ENCODE results near the gene CNKSR3. TPM values are rescaled to one million over a fixed set of nuclear protein-coding genes. Genes with fewer than 3 reads are reported as not detected.
A peak's percentile ranks its signal among the peaks of the same experiment; 100 is the strongest.

Gene CNKSR3
- total RNA-seq, 1 experiment from 2014 or later = 0.48 TPM

DNA sequence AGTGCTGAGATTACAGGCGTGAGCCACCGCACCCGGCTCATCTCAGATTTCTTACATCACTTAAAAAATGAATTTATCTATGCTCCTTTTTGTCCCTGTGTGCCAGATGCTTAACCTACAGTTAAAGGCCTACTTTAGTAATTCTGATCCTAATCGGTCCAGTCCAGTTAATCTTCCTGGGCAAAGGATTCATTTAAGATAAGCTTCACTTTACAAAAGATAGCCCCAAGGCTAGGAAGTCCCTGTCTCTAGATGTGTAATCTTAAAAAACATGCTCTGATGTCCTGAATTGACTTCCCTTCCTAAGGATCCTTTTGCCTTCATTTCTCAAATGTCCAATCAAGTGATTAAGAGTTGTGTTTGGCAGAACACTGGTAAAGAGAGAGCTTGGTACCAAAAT is 85.5 kb downstream of the CNKSR3 start:
- no peak for DNase-seq (ENCODE audit: low spot score)

DNA sequence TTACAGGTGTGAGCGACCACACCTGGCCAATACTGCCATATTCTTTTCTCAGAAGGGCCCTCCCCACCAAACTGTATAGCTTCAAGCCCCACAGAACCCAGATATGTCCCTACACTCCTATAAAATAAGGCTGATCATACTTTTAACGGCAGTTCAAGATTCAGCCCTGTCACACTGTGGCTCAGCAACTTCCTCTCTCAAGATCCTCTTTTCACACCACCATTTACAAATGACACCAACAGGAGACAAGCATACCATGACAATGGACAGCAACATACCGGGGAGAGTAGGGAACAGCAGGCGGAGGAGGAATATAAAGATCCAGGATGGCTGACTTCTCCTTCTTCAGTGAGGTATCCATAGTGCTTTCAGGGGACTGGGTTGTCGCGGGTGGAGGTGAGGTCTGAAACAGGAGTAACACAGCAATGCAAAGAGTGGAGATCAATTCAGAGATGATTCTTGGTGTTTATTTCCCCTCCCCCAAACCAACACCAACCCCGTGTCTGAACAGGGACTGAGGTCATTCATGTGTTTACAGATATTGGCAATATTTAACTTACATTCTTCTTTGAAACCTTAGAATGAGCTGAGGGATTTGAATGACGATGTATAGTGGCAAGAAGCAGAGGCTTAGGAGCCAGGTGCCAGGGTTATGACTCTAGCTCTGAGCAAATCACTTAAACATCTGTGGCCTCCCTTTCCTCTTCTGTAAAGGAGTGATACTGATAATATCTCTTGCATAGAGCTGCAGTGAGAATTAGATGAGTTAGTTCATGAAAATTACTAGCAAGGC is 96.3 kb downstream of the CNKSR3 start:
- DNase-seq (ENCODE audit: low spot score) = no peak

DNA sequence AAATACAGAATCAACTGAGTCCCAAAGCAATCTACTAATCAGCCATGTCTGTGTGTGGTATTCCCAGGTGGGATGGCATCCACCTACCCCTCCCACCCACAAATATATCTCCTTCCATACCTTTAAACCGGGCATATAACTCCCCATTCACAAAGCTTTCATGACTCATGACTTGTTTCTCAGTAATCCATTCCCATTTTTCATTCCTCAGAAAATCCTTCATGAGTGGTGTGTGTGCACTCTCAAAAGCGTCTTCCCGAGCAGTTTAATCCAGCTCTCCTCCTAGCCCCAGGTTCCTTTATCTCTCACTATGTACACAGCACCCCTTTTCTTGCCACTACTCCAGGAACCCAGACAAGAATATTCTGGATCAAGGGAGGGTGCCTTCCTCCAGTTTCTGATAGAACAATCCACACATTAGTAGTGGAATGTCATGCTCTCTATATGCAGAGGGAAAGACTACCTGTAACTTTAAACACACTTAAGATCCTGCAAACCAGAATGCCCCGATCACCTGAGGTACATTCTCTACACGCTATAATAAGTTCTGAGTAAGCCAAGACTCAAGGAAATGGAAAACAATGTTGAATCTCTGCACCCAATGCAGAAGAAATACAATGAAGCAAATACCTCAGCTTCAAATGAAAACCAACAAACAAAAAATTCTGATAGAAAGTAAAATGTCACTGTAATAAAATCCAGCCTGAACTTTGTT is 98.2 kb downstream of the CNKSR3 start:
- DNase-seq (ENCODE audit: low spot score) = no peak

DNA sequence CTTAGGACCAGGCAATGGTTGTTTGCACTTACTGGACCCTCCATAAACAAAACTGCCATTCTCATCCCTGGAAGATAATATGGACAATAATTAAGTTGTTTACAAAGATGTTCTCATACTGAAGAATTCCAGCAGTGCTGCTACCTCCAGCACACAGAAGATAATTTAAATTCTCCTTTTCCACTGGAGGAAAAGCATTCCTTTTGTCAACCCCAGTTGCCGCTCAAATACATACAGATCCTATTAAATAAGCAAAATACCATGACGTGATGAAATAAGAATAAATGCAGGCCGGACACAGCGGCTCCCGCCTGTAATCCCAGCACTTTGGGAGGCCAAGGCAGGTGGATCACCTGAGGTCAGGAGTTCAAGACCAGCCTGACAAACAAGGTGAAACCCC is 99.4 kb downstream of the CNKSR3 start:
- DNase-seq (ENCODE audit: low spot score) = no peak

DNA sequence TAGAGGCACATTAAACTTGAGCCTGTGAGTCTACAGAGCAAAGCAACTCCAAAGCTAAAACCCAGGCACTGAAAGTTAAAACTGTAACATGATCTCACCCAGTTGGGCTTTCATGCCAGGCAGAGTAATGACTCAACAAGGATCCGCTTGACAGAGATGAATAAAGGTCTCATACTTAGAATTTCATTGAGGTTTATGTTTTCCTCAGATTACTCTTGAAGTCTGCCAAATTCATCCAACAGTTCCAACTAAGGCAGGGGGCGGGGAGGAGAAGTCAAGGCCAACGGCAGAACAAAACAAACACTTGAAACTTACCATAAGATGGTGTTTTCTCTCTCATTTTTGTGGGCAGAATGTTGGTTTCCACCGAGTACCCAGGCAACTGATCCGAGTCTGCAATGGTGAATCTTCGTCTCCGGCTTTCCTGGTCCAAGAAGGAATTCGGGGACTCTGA is 99.8 kb downstream of the CNKSR3 start:
- DNase-seq (ENCODE audit: low spot score) = no peak

DNA sequence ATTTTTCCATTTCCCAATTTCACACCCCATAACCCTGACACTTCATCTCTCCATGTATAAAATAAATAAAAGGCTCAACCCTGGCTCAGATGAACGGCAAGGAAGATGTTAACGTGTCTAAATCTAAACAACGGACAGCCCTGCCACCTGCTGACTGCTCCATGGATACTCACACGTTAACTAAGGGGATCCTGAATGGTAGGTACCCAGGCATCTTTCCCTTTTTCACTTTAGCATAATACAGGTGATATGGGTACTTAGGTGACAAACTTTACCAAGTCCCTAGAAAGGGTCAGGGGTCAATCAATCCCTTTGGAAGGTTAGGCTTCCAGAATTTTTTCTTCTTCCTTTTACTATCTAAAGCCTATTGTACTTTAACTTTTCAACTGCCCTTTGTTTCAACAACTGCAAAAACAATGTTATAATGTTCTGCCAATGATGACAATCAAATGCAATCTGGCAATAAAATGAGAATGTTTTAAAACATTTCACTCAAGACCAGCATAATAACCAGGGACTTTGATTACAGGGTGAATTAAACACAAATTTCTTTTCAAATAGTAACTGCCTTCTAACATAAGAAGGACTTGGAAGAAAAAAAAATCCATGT is 101.5 kb downstream of the CNKSR3 start:
- peak; percentile 64 for DNase-seq (ENCODE audit: low spot score)

DNA sequence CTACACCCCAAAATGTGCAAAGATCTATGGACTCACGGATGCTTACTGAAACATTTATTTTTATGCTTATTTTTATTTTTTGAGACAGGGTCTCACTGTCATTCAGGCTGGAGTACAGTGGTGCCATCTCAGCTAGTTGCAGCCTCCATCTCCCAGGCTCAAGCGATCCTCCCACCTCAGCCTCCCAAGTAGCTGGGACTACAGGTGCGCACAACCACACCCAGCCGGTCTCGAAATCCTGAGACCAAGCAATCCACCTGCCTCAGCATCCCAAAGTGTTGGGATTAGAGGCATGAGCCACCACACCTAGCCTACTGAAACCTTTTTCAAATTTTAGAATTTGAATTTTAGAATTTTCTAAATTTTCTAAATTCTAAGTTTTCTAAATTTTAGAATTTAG is 103.0 kb downstream of the CNKSR3 start:
- DNase-seq (ENCODE audit: low spot score) = no peak

DNA sequence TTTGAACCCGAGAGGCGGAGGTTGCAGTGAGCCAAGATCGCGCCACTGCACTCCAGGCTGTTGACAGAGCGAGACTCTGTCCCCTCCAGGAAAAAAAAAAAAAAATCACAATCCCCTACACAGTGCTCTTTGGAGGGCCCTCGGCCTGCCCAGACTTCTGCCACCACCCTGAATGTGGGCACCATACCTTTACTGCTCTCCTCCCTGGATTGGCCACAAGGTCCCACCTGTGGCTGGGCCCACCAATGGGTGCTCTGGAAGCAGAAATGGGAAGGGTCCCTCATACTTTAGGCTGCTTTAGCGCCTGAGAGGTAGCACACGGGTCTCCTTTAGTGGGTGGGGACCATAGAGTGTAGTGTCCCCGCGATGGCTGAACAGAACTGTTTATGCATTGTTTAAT is 103.6 kb downstream of the CNKSR3 start:
- DNase-seq (ENCODE audit: low spot score) = no peak

DNA sequence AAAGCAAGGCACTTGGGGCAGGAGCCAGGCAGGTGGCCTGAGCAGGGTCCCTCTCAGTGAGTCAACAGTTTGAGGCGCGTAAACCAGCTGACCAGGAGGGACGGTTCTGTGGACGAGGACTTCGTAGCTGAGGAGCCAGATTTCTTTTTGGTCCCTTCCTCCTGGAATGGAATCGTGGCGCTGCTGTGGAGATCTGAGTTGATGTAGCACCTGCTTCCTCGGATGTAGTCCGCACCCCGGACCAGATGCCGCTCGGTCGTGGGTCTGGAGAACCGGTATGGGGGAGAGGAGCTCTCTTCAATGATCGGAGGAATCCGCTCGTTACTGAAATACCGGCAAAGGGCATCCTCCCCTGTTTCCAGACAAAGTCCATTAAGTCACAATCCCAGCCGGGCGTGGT is 104.2 kb downstream of the CNKSR3 start:
- DNase-seq (ENCODE audit: low spot score) = no peak

DNA sequence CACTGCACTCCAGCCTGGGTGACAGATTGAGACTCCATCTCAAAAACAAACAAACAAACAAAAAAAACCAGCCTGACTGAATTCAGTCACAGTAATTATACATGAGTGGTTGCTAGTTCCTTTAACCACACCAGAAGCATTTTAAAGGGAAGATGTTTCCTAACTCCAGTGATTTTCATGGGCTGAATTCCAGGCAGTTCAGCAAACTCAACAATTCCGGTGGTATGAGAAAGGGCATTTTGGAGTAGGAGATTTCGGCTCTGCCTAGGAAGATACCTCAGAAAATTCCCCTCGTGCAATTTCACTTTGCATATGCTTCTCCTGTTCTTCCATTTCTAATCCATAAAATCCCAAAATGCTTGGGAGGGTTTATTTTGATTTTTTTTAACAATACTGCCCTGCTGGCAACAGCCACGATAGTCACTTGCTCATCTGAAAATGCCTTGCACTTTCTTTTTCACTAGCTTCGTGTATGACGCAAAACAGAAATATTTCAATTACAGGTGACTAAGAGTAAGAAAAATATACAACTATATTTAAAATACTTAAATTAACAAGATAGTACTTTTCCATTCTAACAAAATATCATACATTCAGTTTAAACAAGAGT is 105.6 kb downstream of the CNKSR3 start:
- no peak for DNase-seq (ENCODE audit: low spot score)

DNA sequence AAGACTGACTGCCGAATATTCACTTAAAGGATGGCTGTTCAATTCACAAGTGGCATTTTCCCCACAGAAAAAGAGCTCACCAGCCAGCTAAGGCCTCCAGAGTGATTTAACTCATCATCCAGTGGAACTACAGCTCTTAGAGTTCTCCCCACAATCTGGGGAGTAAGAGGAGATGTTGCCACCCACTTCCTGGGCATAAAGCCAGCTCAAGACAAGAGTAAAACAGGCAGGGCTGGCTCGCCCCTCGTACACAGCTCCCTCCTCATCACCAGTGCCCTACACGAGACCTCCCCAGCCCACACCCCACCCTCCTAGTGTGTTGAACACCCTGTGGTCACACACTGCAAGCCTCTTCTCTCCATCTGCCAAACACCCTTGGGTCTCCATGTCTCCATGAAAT is 106.7 kb downstream of the CNKSR3 start:
- peak; percentile 11 for DNase-seq (ENCODE audit: low spot score)

DNA sequence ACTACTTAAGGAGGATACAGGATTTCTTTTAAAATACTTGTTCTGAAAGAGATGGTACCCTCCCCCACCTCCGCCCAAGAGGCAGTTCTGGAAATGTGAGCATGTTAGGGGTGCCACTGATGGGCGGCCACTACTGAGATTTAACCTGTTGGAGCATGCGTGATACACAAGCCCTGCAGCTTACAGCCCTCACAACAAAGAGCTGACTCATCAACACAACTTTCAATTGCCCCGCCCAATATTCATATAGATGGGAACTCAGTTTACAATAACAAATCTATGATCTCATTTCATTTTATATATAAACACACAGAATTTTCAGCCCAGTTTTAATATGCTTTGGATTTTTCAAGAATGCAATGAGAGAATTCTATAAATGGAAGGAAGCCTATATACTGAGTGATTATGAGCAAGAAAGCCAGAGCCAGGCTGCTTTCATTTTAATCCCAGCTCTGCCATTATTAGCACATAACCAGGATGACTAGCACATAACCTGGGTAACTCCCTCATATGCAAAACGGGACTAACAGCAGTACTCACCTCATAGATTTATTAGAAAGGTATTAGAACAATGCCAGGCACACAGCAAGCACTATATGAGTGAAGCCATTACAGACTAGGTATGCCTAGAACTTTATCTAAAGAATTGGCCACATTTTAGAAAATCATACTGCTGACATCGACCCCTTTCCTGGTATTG is 108.3 kb downstream of the CNKSR3 start:
- no peak for DNase-seq (ENCODE audit: low spot score)

DNA sequence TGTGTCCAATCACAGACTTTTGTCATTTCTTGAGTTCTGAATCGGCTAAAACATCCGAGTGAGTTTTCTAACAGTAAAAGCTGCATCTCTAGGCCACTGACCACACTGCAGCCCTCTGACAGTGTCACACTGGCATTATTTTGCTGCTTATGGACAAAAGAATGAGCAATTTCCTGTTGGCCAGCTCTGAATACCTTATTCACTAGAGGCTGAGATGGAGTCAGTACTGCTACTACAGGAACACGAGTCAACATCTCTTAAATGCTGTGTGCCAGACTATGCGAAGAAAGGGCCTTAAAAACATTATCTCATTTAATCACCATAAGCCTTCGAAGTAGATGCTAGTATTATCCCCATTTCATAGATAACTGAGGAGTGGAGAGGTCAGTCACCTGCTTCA is 111.4 kb downstream of the CNKSR3 start:
- DNase-seq (ENCODE audit: low spot score) = no peak

DNA sequence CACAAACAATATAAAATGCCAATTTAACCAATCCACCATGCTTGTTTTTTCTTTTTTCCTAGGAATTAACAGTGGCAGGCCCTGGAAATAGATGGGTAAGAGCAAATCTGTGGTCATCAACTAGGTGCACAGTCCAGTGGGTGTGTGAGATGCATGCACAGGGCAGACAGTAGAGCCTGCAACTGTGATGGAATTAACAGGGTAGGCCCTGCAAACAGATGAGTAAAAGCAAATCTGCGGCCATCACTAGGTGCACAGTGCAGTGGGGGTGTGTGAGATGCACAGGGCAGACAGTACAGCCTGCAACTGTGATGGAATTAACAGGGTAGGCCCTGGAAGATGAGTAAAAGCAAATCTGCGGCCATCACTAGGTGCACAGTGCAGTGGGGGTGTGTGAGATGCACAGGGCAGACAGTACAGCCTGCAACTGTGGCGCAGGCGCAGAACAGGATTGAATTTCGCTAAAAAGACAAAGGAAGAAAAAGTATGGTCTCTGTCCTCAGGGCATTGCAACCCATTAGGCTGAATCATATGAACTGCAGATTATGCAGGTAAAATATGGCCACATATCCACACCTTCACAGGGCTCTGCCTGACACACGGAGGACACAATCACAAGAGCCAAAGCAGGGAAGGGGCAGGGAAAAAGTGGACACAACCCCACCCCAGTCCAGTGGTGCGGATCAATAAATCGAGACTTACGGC is 112.8 kb downstream of the CNKSR3 start:
- DNase-seq (ENCODE audit: low spot score) = no peak

DNA sequence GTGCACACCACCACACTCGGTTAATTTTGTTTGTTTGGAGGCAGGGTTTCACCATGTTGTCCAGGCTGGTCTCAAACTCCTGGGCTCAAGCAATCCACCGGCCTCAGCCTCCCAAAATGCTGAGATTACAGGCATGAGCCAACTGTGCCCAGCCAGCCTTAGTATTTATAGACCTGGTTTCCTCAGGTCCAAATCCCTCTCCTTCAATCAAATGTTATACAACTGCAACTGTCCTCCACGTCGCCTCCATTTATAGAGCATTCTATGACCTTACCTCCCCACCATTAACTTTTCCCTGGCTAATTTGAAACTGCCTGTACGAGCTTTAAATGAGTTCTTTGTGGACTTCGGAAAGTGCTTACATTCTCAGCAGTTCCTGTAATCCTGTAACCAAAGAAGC is 114.6 kb downstream of the CNKSR3 start:
- no peak for DNase-seq (ENCODE audit: low spot score)

DNA sequence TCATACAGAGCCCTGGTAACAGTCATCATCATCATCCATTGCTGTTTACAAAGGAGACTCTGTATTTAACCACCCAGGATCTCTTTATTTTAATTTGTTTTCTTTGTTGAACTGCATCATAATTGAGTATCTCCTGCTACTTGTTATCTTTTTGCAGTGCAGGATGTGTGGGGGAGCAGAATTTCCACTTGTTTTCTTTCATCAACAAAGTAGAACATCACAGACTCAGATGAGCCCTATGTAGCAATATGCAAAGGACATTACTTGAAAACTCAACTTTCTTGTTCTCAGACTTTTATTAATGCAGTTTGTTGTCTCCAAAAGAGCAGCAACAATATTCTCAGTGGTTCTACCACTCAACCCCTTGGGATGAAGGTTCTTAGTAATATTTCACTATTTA is 115.2 kb downstream of the CNKSR3 start:
- no peak for DNase-seq (ENCODE audit: low spot score)

DNA sequence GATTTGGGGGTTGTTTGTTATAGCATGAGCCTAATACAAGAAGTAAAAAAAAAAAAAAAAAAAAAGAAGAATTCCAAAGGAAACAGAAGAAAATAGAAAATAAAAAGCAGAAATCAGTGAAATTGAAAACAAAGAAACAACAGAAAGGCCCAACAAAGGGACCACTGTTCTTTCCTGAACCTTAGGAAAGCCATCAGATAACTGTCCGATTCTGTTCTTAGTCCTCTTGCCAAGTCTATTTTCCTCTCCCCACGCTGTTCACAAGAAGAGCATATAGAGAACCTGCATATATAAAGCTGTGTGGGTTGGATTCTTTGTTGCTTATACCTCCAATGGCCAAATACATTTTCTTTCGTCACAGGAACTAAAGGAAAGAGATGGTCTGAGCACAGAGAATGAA is 115.9 kb downstream of the CNKSR3 start:
- no peak for DNase-seq (ENCODE audit: low spot score)

DNA sequence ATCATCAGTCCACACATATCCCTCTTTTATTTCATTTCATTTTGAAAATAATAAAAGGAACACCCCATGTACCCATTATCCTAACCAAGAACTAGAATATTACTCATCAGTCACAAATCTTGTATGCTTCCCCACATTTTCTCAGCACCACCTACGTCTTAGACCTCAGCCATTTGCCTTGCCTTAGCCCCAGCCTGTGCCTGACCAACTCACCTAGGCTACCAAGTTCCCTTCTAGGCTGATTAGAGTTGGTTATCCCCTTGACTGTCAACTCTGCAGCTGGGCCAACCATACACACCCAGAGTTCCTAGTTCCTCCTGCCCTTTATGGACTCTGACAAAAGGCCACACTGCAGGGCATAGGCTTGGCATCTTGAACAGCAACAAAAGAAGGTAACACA is 120.5 kb downstream of the CNKSR3 start:
- DNase-seq (ENCODE audit: low spot score) = no peak

DNA sequence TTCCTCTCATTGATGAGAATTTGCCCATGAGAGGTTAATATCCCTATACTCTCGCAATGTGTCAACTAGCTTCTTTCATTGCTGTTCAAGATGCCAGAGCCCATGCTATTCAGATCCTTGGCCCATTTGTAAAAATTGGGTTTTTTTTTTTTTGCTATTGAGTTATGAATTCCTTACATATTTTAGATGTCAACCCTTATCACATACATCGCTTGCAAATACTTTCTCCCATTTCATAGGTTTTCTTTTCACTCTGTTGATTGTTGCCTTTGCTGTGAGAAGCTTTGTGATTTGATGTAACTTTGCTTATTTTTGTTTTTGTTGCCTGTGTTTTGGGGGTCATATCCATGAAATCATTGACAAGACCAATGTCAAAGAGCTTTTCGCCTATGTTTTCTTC is 121.7 kb downstream of the CNKSR3 start:
- no peak for DNase-seq (ENCODE audit: low spot score)

DNA sequence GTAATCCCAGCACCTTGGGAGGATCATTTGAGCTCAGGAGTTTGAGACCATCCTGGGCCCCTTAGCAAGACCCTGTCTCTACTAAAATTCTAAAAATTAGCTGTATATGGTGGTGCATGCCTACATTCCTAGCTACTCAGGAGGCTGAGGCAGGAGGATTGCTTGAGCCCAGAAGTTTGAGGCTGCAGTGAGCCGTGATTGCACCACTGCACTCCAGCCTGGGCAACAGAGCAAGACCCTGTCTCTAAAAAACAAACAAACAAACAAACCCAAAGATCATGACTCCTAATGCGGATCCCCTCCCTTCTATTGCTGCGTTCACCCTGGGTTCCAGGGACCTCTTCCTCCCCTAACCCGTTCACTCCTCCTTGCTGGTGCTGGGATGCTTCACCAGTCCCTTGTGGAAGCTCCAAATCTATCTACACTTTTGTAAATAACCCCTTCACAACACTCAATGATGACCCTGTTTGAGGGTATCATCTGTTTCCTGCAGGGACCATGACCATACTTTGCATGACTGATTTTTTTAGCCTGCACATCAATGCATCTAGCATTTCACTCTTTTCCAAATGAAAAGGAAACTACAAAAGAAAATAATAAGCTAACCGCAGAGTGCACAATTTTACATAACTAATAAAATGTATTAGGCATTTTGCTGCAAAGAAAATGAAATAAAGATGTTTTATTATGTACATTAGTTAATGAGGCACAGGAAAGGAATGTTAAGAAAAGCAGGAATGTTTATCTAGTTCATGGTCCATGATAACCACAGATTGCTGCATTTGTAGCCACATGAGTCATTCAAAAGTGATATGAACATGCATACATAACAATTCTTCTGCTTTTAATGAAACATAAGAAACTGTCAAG is 123.4 kb downstream of the CNKSR3 start:
- DNase-seq (ENCODE audit: low spot score) = peak; percentile 38

Measured in HT-29 (cell line).